Muscle of back (tissue), 10 donors: Measurements from ENCODE around the gene DNPEP. TPM values are rescaled to one million over a fixed set of nuclear protein-coding genes. Genes with fewer than 3 reads are reported as not detected.

Experiments
- polyA plus RNA-seq, 10 donors: library from polyadenylated mRNA; unstranded; fragments of 120-200 nt; gene quantifications; one replicate each; pipeline ENCODE4 v1.2.1, GENCODE V29; 2013; ENCODE audit not compliant: insufficient read length in 10 of 10

The DNPEP gene
- polyA plus RNA-seq, 10 donors, result 26.4 to 45.4 (median 36.6) TPM

Other genes with a start within 250 kb of the DNPEP start
- 10 to 100 TPM; 11.6 to 16.2 (median 14.1) TPM for gene NHEJ1, start 227.1 kb downstream of the DNPEP start, polyA plus RNA-seq
- 1 to 10 TPM in 7 of 10 donors, under 1 TPM in 3; 0.57 to 2.3 (median 1.2) TPM for gene SLC23A3, start 217.9 kb downstream of the DNPEP start, polyA plus RNA-seq
- 10 to 100 TPM; 28.3 to 37.9 (median 34.8) TPM for gene CNPPD1, start 211.0 kb downstream of the DNPEP start, polyA plus RNA-seq
- gene RETREG2, start 209.6 kb downstream of the DNPEP start, polyA plus RNA-seq, result 10 to 100 TPM; 38.3 to 56.9 (median 41.7) TPM
- gene ZFAND2B, start 181.1 kb downstream of the DNPEP start, polyA plus RNA-seq, result 10 to 100 TPM; 16.3 to 29.9 (median 21.9) TPM
- gene ABCB6, start 169.0 kb downstream of the DNPEP start, polyA plus RNA-seq, result 10 to 100 TPM; 25.4 to 40.4 (median 32.7) TPM
- gene ATG9A, start 158.3 kb downstream of the DNPEP start, polyA plus RNA-seq, result 10 to 100 TPM; 27.9 to 37.3 (median 32.6) TPM
- gene ANKZF1, start 158.1 kb downstream of the DNPEP start, polyA plus RNA-seq, result 10 to 100 TPM; 14.8 to 36.9 (median 23.2) TPM
- 1 to 10 TPM; 4.7 to 7.7 (median 5.9) TPM for gene GLB1L, start 142.5 kb downstream of the DNPEP start, polyA plus RNA-seq
- 10 to 100 TPM; 13.0 to 19.9 (median 16.0) TPM for gene STK16, start 142.4 kb downstream of the DNPEP start, polyA plus RNA-seq
- gene TUBA4B, start 134.7 kb downstream of the DNPEP start, polyA plus RNA-seq, result under 1 TPM in 5 of 10 donors, not detected in 5; 0.15 to 0.22 (median 0.18) TPM
- gene TUBA4A, start 134.0 kb downstream of the DNPEP start, polyA plus RNA-seq, result 100 to 1,000 TPM in 7 of 10 donors, 10 to 100 TPM in 3; 84.3 to 159 (median 120) TPM
- gene DNAJB2, start 108.5 kb downstream of the DNPEP start, polyA plus RNA-seq, result 10 to 100 TPM; 69.9 to 89.8 (median 78.6) TPM
- gene PTPRN, start 78.5 kb downstream of the DNPEP start, polyA plus RNA-seq, result under 1 TPM in 6 of 10 donors, not detected in 4; 0.15 to 0.75 (median 0.49) TPM
- gene RESP18, start 55.2 kb downstream of the DNPEP start, polyA plus RNA-seq, result not detected
- gene DES, start 30.5 kb upstream of the DNPEP start, polyA plus RNA-seq, result 1,000 to 10,000 TPM; 1,880 to 4,907 (median 4,107) TPM
- 100 to 1,000 TPM in 9 of 10 donors, 10 to 100 TPM in 1; 63.9 to 179 (median 138) TPM for gene SPEG, start 46.9 kb upstream of the DNPEP start, polyA plus RNA-seq
- 10 to 100 TPM; 21.7 to 29.9 (median 24.9) TPM for gene GMPPA, start 111.0 kb upstream of the DNPEP start, polyA plus RNA-seq
- gene ASIC4, start 126.6 kb upstream of the DNPEP start, polyA plus RNA-seq, result under 1 TPM; 0.15 to 0.70 (median 0.34) TPM
- gene CHPF, start 155.9 kb upstream of the DNPEP start, polyA plus RNA-seq, result 10 to 100 TPM; 34.4 to 75.8 (median 44.8) TPM
- gene TMEM198, start 156.1 kb upstream of the DNPEP start, polyA plus RNA-seq, result 1 to 10 TPM; 1.6 to 3.1 (median 2.3) TPM
- gene OBSL1, start 183.6 kb upstream of the DNPEP start, polyA plus RNA-seq, result 100 to 1,000 TPM in 9 of 10 donors, 10 to 100 TPM in 1; 94.0 to 139 (median 117) TPM
- 1 to 10 TPM in 2 of 10 donors, under 1 TPM in 8; 0.16 to 1.5 (median 0.57) TPM for gene INHA, start 184.4 kb upstream of the DNPEP start, polyA plus RNA-seq
- 10 to 100 TPM in 9 of 10 donors, 1 to 10 TPM in 1; 9.4 to 26.5 (median 14.4) TPM for gene STK11IP, start 209.9 kb upstream of the DNPEP start, polyA plus RNA-seq
- 10 to 100 TPM in 2 of 10 donors, 1 to 10 TPM in 8; 5.6 to 11.7 (median 7.3) TPM for gene SLC4A3, start 239.7 kb upstream of the DNPEP start, polyA plus RNA-seq